A673 (cell line): Measurements from ENCODE around the gene TNS1. TPM values are rescaled to one million over a fixed set of nuclear protein-coding genes. Genes with fewer than 3 reads are reported as not detected.

Experiments used
- BruUV-seq: library from RNA; stranded (reverse); fragments of 400-500 nt; replicated peaks from 2 replicates; lab custom pipeline; 2021; lab: Mats Ljungman, UMichigan
- CTCF ChIA-PET: fragments of 300-600 bp; sonication (Branson Sonifier 250); formaldehyde crosslinking; loops from one replicate; lab custom pipeline; 2022; ENCODE audit warnings: antibody characterized with exemption; lab: Charles Lee
- POLR2A ChIA-PET: fragments of 300-600 bp; sonication (Branson Sonifier 250); formaldehyde crosslinking; loops from one replicate; lab custom pipeline; 2022; ENCODE audit warnings: antibody characterized with exemption; ENCODE audit not compliant: low non-redundant PET; lab: Charles Lee
- DNase-seq: peaks from one replicate; pipeline ENCODE4 v3.0.0-alpha.2; 2015; ENCODE audit warnings: low spot score
- H3K27ac ChIP-seq: fragments of 200-600 bp; sonication (generic); 2 replicates; pipeline ENCODE4 v1.5.1; 2016; ENCODE audit warnings: mixed run types, low read depth, mild to moderate bottlenecking, mixed read lengths, antibody characterized with exemption, low read length; ENCODE audit not compliant: poor library complexity, severe bottlenecking
- H3K27me3 ChIP-seq: fragments of 200-600 bp; sonication (generic); replicated peaks from 2 replicates; pipeline ENCODE4 v1.6.1; 2017; ENCODE audit warnings: mixed run types, low read depth, mild to moderate bottlenecking, mixed read lengths, antibody characterized with exemption, low read length; ENCODE audit not compliant: insufficient read depth, poor library complexity
- H3K36me3 ChIP-seq: fragments of 200-600 bp; sonication (generic); 2 replicates; pipeline ENCODE4 v1.6.1; 2016; ENCODE audit warnings: mixed run types, mild to moderate bottlenecking, mixed read lengths, antibody characterized with exemption, low read length; ENCODE audit not compliant: insufficient read depth, poor library complexity, severe bottlenecking
- H3K4me1 ChIP-seq: fragments of 200-600 bp; sonication (generic); 2 replicates; pipeline ENCODE4 v1.6.1; 2017; ENCODE audit warnings: mixed run types, mild to moderate bottlenecking, mixed read lengths, antibody characterized with exemption, low read length; ENCODE audit not compliant: insufficient read depth, poor library complexity, severe bottlenecking
- H3K4me3 ChIP-seq: fragments of 200-600 bp; sonication (generic); 2 replicates; pipeline ENCODE4 v1.5.1; 2016; ENCODE audit warnings: low read depth, mixed run types, mild to moderate bottlenecking, mixed read lengths, low read length; ENCODE audit not compliant: poor library complexity, severe bottlenecking
- H3K9me3 ChIP-seq: fragments of 200-600 bp; sonication (generic); 2 replicates; pipeline ENCODE4 v1.6.1; 2016; ENCODE audit warnings: mixed run types, low read depth, mild to moderate bottlenecking, mixed read lengths, antibody characterized with exemption, low read length; ENCODE audit not compliant: poor library complexity, severe bottlenecking
- CTCF ChIP-seq: fragments of 300-800, 200-600 bp; sonication (generic); conservative IDR thresholded peaks from 2 replicates; pipeline ENCODE4 v1.5.1; 2017; ENCODE audit warnings: low read depth, mild to moderate bottlenecking, antibody characterized with exemption, low read length, moderate library complexity, mixed read lengths
- EZH2 ChIP-seq: fragments of 200-600 bp; sonication (generic); IDR thresholded peaks from 2 replicates; pipeline ENCODE4 v1.6.1; 2017; ENCODE audit warnings: borderline replicate concordance, low read depth, mild to moderate bottlenecking, mixed read lengths, antibody characterized with exemption, low read length; ENCODE audit not compliant: poor library complexity, severe bottlenecking
- intact Hi-C: fragments of 100-400 bp; cut with micrococcal nuclease; formaldehyde crosslinking; loops from one replicate; pipeline ENCODE4 v1.10.0; 2022; ENCODE audit not compliant: unreplicated experiment
- total RNA-seq: library from RNA; stranded (reverse); gene quantifications from 2 replicates; pipeline ENCODE4 v1.2.3, GENCODE V29; 2021

Gene TNS1
- total RNA-seq, 1 experiment from 2014 or later, result 99.6 TPM

DNA sequence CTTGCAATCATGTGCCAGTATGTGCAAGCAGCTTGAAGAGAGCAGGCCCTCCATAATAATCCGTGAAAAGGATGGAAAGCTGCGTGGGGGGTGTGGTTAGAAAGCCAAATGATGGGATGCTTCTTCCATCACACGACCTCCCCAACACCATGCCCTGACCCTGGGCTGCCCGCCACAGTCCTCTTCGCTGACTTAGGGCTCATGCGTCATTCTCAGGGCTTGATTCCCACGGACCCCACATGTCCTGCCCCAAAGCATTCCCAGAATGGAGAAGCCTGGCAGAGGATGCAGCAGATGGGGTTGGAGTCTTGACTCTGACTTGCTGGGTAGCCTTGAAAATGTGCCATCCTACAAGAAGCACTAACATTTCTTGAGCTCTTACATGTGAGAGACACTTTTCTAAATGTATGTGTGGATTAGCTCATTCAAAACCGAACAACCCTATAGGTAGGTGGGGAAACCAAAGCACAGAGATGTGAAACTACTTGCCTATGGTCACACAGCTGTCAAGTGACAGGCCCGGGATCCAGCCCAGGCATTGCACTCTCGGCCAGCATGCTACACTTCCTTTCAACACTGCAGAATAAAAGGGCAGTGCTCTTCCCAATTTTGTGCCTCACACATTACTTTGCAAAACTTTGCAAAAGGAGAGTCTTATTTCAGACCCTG is 3.7 kb downstream of the TNS1 start:
- TF ChIP-seq EZH2 (no peak), CTCF (no peak)
- CTCF ChIA-PET, result interaction anchor here (1.0 kb wide), 1 partner anchor 9 kb away, joined by 3 read pairs; no protein-coding TSS in a partner anchor
- no peaks in the 10 kb centered on the region for H3K36me3 ChIP-seq
- H3K9me3 ChIP-seq, result no peaks in the 10 kb centered on the region
- intact Hi-C loops, result no loop called here
- H3K27me3 ChIP-seq, result no peaks in the 10 kb centered on the region
- no peak overlapping the region for H3K27ac ChIP-seq
- POLR2A ChIA-PET, result no interaction called here
- no peak overlapping the region for H3K4me3 ChIP-seq
- H3K4me1 ChIP-seq, result peaks cover 39% of the 10 kb centered on the region
- BruUV-seq, result no TSS peak
- no peak for DNase-seq

DNA sequence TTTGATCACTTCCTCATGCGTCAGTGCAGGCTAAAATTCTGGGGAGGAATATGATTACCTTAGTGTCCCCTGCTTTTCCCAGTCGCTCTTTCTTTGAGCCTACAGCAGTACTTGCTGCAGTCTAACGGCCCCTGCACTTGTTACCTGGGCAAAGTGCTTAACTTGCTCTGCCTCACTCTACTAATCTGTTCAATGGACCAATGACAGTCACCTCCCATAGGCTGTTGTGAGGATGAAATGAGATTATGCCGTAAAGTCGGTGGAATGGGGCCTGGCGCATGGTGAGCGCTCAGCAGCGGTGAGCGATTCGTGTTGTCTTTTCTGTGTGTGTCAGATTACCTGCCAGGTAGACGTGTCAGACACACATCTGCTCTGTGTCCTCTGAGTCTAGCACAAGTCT is 5.3 kb downstream of the TNS1 start:
- peaks cover 6% of the 10 kb centered on the region for H3K36me3 ChIP-seq
- H3K4me3 ChIP-seq, result no peak overlapping the region
- peaks cover 24% of the 10 kb centered on the region for H3K4me1 ChIP-seq
- TF ChIP-seq EZH2 (no peak), CTCF (no peak)
- ChIA-PET POLR2A (no interaction called here), CTCF (no interaction called here)
- BruUV-seq, result no TSS peak
- no peaks in the 10 kb centered on the region for H3K27me3 ChIP-seq
- DNase-seq, result no peak
- intact Hi-C loops, result no loop called here
- H3K9me3 ChIP-seq, result no peaks in the 10 kb centered on the region
- no peak overlapping the region for H3K27ac ChIP-seq

DNA sequence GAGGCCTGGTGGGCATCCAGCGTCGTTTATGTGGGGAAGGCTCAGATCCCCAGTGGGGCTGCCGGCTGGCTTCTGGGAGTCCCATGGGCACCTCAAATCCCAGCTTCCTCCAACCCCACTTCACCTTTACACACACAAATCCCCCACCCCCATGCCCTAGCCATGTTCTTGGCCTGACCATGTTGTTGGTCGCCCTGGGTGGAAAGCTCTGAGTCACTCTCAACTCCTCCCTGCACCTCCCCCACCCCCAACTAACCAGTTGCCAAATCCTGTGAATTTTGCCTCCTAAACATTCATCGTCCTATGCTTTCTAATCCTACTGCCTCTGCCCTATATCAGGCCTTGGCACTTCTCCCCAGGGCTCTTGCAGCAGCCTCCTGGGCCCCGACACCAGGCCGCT is 6.4 kb downstream of the TNS1 start:
- CTCF ChIA-PET, result interaction anchor here (0.6 kb wide), 1 partner anchor 103 kb away, joined by 4 read pairs; no protein-coding TSS in a partner anchor
- intact Hi-C loops, result no loop called here
- DNase-seq, result peak; percentile 60
- Histone ChIP-seq H3K27me3 (no peaks in the 10 kb centered on the region), H3K4me1 (peaks cover 18% of the 10 kb centered on the region), H3K4me3 (no peak overlapping the region), H3K9me3 (no peaks in the 10 kb centered on the region), H3K36me3 (peaks cover 12% of the 10 kb centered on the region), H3K27ac (peak overlapping the region; percentile 65)
- BruUV-seq, result no TSS peak
- TF ChIP-seq EZH2 (no peak), CTCF (no peak)
- POLR2A ChIA-PET, result no interaction called here
